ENCODE results near the gene USP53. TPM values are rescaled to one million over a fixed set of nuclear protein-coding genes. Genes with fewer than 3 reads are reported as not detected.

The USP53 gene
- total RNA-seq, 1 experiment from 2014 or later, result 68.0 TPM

GRCh38 chr4:119290598-119290997 is 78.1 kb downstream of the USP53 start:
- H3K27me3 Mint-ChIP-seq (ENCODE audit: insufficient read depth, unreplicated experiment), result no peaks in the 10 kb centered on the region
- no TSS peak for BruUV-seq (replicated peaks)
- peaks cover 35% of the 10 kb centered on the region for H3K36me3 Mint-ChIP-seq (ENCODE audit: insufficient read depth, unreplicated experiment)
- intact Hi-C loops (cut with micrococcal nuclease), result no loop called here
- POLR2A ChIA-PET, result interaction anchor here (1.0 to 3.0 kb wide), 4 partner anchors 9 to 264 kb away, joined by 3 to 13 read pairs (median 5); partner anchors contain the start of gene USP53
- H3K4me3 Mint-ChIP-seq (ENCODE audit: unreplicated experiment), result no peak overlapping the region
- no peaks in the 10 kb centered on the region for H3K4me1 Mint-ChIP-seq (ENCODE audit: insufficient read depth, unreplicated experiment)
- CTCF ChIA-PET, result interaction anchor here (1.2 to 6.2 kb wide), 4 partner anchors 9 to 309 kb away, joined by 3 to 39 read pairs (median 5); a partner anchor contains a TSS
- no peak for TF ChIP-seq CTCF (IDR thresholded peaks at IDR 0.05; ENCODE audit: unreplicated experiment)
- H3K9me3 Mint-ChIP-seq (ENCODE audit: unreplicated experiment), result no peaks in the 10 kb centered on the region
- DNase-seq (ENCODE audit: unreplicated experiment), result no peak
- no peak overlapping the region for H3K27ac Mint-ChIP-seq (ENCODE audit: low read depth, unreplicated experiment)

- peaks cover 12% of the 10 kb centered on the region for H3K4me1 Mint-ChIP-seq (ENCODE audit: insufficient read depth, unreplicated experiment)
- BruUV-seq (replicated peaks), result no TSS peak
- H3K27me3 Mint-ChIP-seq (ENCODE audit: insufficient read depth, unreplicated experiment), result no peaks in the 10 kb centered on the region
- peaks cover 46% of the 10 kb centered on the region for H3K36me3 Mint-ChIP-seq (ENCODE audit: insufficient read depth, unreplicated experiment)
- H3K27ac Mint-ChIP-seq (ENCODE audit: low read depth, unreplicated experiment), result no peak overlapping the region
- H3K9me3 Mint-ChIP-seq (ENCODE audit: unreplicated experiment), result no peaks in the 10 kb centered on the region
- no peak for DNase-seq (ENCODE audit: unreplicated experiment)
- no peak for TF ChIP-seq CTCF (IDR thresholded peaks at IDR 0.05; ENCODE audit: unreplicated experiment)
- ChIA-PET POLR2A (no interaction called here), CTCF (interaction anchor here (3.1 to 5.1 kb wide), 2 partner anchors 254 to 315 kb away, joined by 8 to 33 read pairs; no protein-coding TSS in a partner anchor)
- intact Hi-C loops (cut with micrococcal nuclease), result no loop called here
- no peak overlapping the region for H3K4me3 Mint-ChIP-seq (ENCODE audit: unreplicated experiment)
Measured at GRCh38 chr4:119296356-119296755, 83.8 kb downstream of the USP53 start.

- Mint-ChIP-seq H3K27ac (ENCODE audit: low read depth, unreplicated experiment) (peak overlapping the region; percentile 97), H3K36me3 (ENCODE audit: insufficient read depth, unreplicated experiment) (peaks cover 37% of the 10 kb centered on the region), H3K27me3 (ENCODE audit: insufficient read depth, unreplicated experiment) (no peaks in the 10 kb centered on the region), H3K4me3 (ENCODE audit: unreplicated experiment) (peak overlapping the region; percentile 93), H3K9me3 (ENCODE audit: unreplicated experiment) (no peaks in the 10 kb centered on the region), H3K4me1 (ENCODE audit: insufficient read depth, unreplicated experiment) (peaks cover 12% of the 10 kb centered on the region)
- CTCF ChIA-PET, result interaction anchor here (0.8 to 5.1 kb wide), 5 partner anchors 11 to 330 kb away, joined by 3 to 33 read pairs (median 8); no protein-coding TSS in a partner anchor
- POLR2A ChIA-PET, result interaction anchor here (0.8 to 4.5 kb wide), 4 partner anchors 269 to 316 kb away, joined by 3 to 26 read pairs (median 10); no protein-coding TSS in a partner anchor
- intact Hi-C loops (cut with micrococcal nuclease), result no loop called here
- no peak for DNase-seq (ENCODE audit: unreplicated experiment)
- TF ChIP-seq CTCF (IDR thresholded peaks at IDR 0.05; ENCODE audit: unreplicated experiment), result no peak
- TSS peak; percentile 3 for BruUV-seq (replicated peaks)
Measured at GRCh38 chr4:119297795-119298194, 85.3 kb downstream of the USP53 start.

GRCh38 chr4:119299260-119299671 is 86.8 kb downstream of the USP53 start:
- no TSS peak for BruUV-seq (replicated peaks)
- Mint-ChIP-seq H3K36me3 (ENCODE audit: insufficient read depth, unreplicated experiment) (peaks cover 30% of the 10 kb centered on the region), H3K4me1 (ENCODE audit: insufficient read depth, unreplicated experiment) (peaks cover 12% of the 10 kb centered on the region), H3K4me3 (ENCODE audit: unreplicated experiment) (peak overlapping the region; percentile 93), H3K27ac (ENCODE audit: low read depth, unreplicated experiment) (peak overlapping the region; percentile 97), H3K9me3 (ENCODE audit: unreplicated experiment) (no peaks in the 10 kb centered on the region), H3K27me3 (ENCODE audit: insufficient read depth, unreplicated experiment) (no peaks in the 10 kb centered on the region)
- intact Hi-C loops (cut with micrococcal nuclease), result no loop called here
- peak; percentile 29 for DNase-seq (ENCODE audit: unreplicated experiment)
- POLR2A ChIA-PET, result interaction anchor here (0.6 to 4.5 kb wide), 30 partner anchors 8 to 757 kb away, joined by 3 to 50 read pairs (median 6); partner anchors contain the start of genes METTL14 and USP53
- no peak for TF ChIP-seq CTCF (IDR thresholded peaks at IDR 0.05; ENCODE audit: unreplicated experiment)
- CTCF ChIA-PET, result interaction anchor here (0.7 to 5.1 kb wide), 17 partner anchors 9 to 430 kb away, joined by 3 to 33 read pairs (median 4); no protein-coding TSS in a partner anchor
